Colon (tissue), 2 donors: Measurements from ENCODE around the gene PEX5.
"Not testable (repeated sequence)": the region's sequence is repeated elsewhere in the genome, so short reads cannot be mapped to it uniquely, and the experiment has no call there.

Experiments
- FAIRE-seq: peaks from 2 replicates; lab custom pipeline; 2012; peaks lifted over from hg19 to GRCh38; lab: Jason Lieb, UNC
- donor health status: control.
- donor health status: control.

The PEX5 gene

DNA sequence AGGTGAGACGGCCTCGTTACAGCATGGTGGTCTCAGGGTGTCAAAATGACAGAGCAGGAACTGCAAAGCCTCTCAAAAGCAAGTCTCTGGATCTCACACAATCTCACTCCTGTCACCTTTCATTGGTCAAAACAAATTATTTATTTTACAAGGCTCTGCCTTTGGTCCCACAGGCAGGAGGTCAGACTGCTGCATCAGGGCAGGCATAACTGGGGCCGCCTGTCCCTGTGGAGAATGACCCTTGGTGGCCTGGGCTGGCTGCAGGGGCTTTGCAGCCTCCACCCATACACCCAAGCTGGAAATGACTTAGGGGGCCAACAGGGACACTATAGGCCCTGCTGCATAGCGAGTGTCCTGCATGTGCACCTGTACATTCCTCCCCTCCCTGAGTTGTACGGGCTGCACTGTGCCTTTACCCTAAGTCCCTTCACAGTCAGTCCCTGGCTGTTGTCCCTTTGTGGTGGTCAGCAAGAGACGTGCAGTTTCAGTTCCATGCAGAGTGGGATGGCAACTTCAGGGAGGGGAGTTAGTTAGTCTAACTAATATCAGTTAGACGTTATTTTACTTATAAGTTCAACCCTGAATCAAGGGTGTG lies 28.1 kb downstream of the PEX5 start:
- no peak for FAIRE-seq

DNA sequence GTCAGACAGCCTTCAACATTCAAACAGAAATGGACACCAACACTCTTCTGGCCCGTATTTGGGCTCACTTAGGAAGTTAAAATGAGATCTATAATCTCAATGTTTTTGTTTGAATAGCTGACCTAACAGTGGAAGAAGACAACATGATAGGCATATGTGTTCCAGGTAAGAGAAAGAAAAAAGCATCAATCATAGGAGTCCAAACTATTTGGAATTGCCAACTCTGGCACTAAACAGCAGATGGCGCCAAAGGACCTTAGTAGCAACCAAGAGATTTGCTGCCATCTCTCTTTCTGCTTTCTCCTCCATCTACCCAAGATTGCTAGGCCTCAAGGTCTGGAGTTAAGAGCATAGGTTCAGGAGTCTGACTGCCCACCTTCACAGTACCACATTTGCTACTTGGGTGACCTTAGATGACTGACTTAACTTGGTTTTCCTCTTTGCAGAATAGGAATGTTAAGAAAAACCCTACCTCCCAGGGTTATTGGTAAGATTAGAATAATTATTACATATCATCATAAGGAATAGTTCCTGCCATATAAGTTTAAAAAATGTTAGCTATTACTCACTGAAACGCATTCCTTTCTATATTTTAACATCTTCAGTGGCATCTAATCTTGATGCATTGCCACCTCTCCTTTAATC lies 30.2 kb downstream of the PEX5 start:
- peak; percentile 10 for FAIRE-seq

DNA sequence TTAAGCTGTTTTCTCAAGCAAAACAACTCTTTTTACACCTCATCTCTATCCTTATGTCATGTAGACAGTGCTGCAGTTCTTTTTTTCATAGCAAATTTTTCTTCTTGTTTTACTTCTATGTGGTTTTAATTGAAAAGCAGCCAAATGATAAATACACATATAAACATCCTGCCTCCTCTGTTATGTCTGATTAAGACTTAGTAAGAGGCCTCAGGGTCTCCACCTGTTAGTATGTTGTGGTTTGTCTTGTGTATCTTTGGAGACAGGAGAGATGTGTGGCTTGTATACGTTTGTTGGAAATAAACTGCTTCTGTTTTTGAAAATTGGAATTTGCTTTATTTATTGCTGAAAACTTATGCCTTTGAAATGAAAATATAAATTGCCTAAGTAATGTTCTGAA lies 32.0 kb downstream of the PEX5 start:
- no peak for FAIRE-seq

DNA sequence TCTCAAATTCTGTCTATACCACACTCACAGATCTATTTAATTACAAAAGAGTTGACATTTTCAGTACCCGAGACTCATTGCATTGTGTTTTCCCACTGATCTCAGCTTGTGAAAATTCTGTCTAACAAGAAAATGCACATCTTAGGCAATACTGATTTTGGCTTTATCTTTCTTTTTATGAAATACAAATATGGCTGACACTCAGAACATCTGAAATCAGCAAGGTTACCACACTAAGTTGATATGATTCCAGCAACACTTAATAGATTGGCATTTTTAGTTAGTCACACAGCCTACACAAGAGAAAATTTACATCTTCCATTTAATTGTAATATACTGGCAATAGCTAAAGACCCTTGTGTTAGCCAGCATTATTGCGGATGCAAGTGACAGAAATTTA lies 40.3 kb downstream of the PEX5 start:
- FAIRE-seq, result no peak

GRCh38 chr12:7241404-7242005 lies 52.0 kb downstream of the PEX5 start:
- no peak for FAIRE-seq

- FAIRE-seq, result no peak
These were observed 53.0 kb downstream of the PEX5 start for GRCh38 chr12:7242176-7243101.

- FAIRE-seq, result not testable (repeated sequence)
These were observed 62.0 kb downstream of the PEX5 start for GRCh38 chr12:7251328-7251996.

DNA sequence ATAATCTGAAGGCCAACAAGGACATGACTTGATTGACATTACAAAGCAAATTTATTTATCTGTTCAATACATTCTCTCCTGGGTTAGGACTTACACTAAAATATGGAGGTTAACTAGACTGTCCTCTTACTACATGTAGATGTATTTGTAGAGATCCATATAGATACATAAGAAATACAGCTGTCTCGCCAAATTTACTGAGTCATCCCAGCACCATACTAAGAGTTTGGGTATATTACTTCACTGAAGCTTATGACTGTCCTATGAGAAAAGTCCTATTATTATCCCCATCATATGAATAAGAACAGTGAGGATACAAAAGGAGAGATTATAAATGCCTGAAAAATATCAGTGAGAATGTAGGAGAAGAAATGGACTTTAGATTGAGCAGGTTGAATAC lies 69.6 kb downstream of the PEX5 start:
- FAIRE-seq, result no peak
